ENCODE measurements around the gene ABCG1. TPM values are rescaled to one million over a fixed set of nuclear protein-coding genes. Genes with fewer than 3 reads are reported as not detected.
A peak's percentile ranks its signal among the peaks of the same experiment; 100 is the strongest.
"Not testable (repeated sequence)": the region's sequence is repeated elsewhere in the genome, so short reads cannot be mapped to it uniquely, and the experiment has no call there.

Gene ABCG1
- 76.9 and 156 TPM in 2 replicates for total RNA-seq

GRCh38 chr21:42218836-42219605, at the start of gene ABCG1:
ABCG1 (plus strand) TSS chr21:42219140; CDS start chr21:42219263, 123 bp downstream.
- DNase-seq (ENCODE audit: low read depth in 2 of 2) = peak; percentile 41 to 77

- DNase-seq (ENCODE audit: low read depth in 2 of 2) = no peak
Observed at GRCh38 chr21:42169758-42170157, 49.2 kb upstream of the ABCG1 start.

DNA sequence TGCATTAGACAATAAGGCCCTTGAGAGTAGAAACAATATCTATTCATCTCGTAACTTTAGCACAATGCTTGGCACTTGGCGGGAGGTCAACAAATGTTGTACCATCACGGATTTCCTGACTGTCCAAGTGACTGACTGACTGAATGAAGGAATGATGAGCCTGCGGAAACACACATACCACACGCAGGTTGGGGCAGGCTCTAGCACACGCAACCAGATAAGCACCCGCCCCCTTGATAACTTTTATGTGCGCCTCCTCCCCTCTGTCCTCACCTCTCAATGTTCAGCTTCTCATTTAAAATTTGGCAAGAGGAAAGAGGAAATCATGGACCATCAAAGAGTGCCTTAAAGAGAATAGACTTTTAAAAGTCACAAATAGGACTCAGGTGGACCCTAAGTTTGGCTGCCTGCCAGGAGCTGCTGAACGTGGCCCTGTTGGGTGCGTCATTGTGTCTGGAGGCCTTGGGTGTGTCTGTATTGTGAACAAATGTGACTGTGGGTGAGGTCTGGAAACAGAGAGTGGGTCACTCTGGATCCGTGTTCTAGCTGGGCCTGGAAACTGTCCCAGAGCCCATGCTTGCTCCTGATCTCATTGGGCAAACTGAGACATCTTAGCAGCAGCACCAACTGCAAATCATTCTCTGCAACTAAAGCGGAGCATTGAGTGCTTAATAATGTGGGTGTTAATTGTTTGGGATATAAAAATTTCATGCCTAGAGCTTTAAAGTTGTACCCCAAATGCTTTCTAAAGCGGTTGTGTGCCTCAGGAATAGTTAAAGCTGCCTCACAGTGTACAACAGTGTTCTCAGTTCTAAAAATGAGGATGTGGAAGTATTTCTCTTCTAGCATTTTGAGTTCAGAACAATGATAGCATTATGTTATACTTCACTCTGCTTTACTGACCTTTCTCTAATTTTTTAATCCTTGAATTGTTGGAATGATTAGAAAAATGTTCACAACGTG, 47.6 kb upstream of the ABCG1 start:
- DNase-seq (ENCODE audit: low read depth in 2 of 2) = peak; percentile 8 to 94

DNA sequence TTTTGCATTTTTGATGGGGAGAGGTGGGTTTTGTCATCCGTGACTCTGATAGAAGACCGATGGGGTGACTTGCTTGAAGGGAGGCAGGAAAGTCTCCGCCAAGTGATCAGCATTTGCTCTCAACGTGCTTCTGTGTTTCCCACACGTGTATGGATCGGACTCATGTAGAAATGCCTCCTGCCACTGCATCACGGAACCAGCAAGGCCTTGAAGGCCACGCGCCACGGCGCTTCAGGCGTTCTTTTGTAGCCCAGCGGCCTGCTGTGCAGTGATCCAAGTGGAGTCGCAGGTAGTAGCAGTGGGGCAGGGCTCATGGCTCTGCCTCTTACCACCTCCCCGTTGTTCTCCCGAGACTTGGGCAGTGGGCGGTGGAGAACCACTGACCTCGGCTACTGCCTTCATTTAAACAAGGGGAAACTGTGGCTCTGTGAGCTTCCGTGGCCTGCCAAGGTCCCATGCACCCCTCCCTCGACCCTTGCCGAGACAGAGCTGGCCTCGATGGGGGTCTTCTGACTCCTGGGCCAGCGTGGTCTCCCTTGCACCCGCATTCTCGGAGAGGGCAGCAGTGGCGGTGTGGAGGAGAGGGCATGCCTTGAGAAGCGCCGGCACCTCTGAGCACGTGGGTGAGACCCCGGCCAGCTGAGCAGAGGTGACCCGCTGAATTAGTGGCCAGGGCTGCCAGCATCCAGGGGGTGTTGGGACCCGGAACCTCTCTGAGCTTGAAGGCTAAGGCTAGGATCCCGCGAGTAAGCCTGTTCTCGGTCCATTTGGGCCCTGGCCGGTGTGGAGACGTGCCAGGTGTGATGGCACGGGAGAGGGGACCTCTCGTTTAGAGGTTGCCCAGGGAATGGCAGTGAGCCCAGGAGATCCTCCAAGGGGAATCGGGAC, 46.1 kb upstream of the ABCG1 start:
- DNase-seq (ENCODE audit: low read depth in 2 of 2) = no peak

GRCh38 chr21:42174173-42174572, 44.8 kb upstream of the ABCG1 start:
- DNase-seq (ENCODE audit: low read depth in 2 of 2) = no peak

- DNase-seq (ENCODE audit: low read depth in 2 of 2) = no peak
Observed at GRCh38 chr21:42175110-42175710, 43.7 kb upstream of the ABCG1 start.

DNA sequence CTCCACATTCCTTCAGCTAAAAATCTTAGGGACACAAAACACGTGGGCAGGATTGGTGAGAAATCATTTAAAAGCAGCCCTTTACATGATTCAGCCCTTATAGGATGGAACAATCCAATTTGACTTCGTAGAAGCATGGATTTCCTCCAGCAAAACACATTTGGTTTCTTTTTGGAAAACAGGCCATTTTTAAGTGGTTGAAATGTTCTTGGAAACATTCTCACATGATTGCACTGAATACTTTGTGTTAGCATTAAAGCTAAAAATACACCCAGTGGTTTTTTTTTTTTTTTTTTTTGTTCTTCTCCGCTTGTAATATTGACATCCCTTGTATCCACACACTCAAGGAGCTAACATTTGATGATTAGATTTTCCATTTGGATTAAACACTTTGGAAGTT, 42.1 kb upstream of the ABCG1 start:
- DNase-seq (ENCODE audit: low read depth in 2 of 2) = no peak

DNA sequence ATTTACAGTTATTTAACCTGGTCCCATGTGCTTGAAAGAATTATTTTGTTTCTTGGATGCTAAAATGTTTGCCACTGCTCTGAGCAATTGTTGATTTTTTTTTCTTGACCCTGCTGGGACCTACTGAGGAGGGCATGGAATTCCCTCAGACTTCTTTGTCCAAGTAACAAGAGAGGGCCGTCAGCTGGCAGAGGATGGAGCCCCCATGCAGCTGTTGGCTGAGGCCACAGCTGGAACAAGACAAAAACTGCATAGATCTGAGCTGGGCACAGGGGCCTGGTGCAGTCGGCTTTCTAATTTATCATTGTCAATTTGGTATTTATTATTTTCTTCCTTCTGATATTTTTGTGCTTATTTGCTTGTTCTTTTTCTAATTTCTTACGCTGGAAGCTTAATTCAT, 39.6 kb upstream of the ABCG1 start:
- no peak for DNase-seq (ENCODE audit: low read depth in 2 of 2)

- not testable (repeated sequence) for DNase-seq (ENCODE audit: low read depth in 2 of 2)
Observed at GRCh38 chr21:42180001-42180400, 38.9 kb upstream of the ABCG1 start.

- DNase-seq (ENCODE audit: low read depth in 2 of 2) = no peak
Observed at GRCh38 chr21:42182713-42183371, 36.1 kb upstream of the ABCG1 start.

- DNase-seq (ENCODE audit: low read depth in 2 of 2) = no peak
Observed at GRCh38 chr21:42183374-42184266, 35.3 kb upstream of the ABCG1 start.

DNA sequence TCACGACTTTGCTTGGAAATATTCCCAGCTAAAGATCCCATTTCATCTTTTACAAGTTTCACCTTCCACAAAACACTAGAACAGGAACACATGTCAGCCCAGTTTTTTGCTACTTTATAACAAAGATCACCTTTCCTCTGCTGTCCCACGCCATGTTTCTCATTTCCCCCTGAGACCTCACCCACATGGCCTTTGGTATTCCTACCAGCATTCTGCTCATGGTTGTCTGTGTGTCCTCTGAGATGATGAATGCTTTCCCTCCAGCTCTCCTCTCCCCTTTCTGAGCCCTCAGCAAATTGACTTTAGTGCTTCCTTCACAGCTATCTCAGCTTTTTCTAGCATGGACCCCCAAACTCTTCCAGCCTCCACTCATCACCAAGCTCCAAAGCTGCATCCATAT, 32.3 kb upstream of the ABCG1 start:
- no peak for DNase-seq (ENCODE audit: low read depth in 2 of 2)

DNA sequence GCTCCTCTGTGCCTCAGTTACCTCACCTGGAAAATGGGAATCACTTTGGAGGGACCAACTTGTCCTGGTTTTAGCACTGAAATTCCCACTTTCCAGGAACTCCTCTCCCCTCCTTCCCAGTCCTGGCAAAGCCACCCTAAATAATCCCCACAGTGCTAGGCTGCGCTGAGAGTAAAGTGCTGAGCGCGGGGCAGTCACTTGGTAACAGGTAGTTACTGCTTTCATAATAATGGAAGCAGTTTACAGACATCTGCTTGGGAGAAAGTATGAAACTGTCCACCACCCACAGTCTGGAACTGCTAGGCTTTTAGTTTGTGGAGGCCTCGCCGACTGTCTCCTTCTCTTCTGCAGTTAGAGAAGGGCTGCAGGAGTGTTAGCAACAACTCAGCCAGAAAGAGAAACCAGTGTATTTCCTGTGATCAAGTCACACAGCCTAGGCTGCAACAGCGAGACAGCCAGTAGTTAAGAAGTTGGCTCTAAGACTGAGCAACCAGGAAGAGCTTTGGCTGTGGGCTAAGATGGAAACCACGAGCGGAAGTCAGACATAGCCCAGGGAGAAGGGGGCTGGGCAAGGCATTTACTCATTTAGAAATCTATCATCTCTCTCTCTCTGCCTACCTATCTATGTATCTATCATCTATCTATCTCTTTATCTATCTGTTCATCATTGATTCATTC, 30.8 kb upstream of the ABCG1 start:
- DNase-seq (ENCODE audit: low read depth in 2 of 2) = peak in 1 of 2 donors; percentile 68

- DNase-seq (ENCODE audit: low read depth in 2 of 2) = no peak
Observed at GRCh38 chr21:42188663-42189062, 30.3 kb upstream of the ABCG1 start.

DNA sequence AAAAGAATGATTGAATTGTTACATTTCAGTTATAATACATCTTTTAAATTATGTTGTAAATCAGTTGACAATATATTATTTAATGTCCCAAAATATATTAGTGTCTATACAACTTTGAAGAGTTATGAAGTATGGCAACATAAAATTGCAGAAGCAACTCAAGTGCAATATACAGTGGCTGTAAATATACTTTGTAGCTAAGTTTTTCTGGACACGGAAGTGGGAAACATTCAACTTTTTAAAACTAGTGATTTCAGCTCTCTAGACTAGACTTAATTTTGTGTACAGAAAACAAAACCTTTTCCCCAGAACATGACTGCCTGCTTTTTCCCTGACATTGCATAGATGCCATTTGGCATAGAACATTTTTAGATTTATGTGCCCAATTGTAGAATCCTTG, 29.5 kb upstream of the ABCG1 start:
- no peak for DNase-seq (ENCODE audit: low read depth in 2 of 2)

- DNase-seq (ENCODE audit: low read depth in 2 of 2) = no peak
Observed at GRCh38 chr21:42189860-42190485, 29.0 kb upstream of the ABCG1 start.

DNA sequence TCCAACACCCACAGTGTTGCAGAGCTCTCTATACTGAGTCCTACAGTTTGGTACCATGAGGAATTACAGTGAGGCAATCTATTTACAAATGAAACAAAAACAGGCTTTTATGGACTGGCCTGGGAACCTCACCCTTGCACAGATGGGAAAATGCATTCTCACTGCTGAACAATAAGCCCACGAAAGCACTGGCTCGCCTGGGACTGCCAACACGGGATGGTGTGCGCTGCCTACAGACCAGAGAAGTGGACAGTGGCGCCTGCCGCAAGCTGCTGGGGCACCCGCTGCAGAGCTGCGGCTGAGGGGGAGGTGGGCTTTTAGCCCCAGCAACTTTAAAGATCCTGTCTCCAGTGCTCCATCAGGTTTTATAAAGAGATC, 28.5 kb upstream of the ABCG1 start:
- DNase-seq (ENCODE audit: low read depth in 2 of 2) = no peak

DNA sequence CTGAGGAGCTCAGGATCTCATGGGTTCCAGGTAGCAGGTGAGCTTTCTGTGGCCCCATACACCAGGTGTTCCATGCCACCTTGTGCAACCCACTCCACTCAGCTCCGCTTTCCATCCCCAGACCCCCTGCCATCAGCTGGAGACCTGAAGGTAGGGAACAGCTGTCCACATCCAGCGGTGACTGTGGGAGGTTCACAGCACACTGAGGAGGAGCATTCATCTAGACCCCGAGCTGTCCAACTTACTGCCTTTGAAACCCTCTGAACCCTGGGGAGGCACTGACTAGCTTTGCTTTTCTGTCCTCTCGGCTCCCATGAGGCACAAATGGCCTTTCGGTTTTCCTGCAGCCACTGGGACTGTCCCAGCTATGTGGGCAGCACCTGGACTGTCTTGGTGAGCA, 27.9 kb upstream of the ABCG1 start:
- DNase-seq (ENCODE audit: low read depth in 2 of 2) = no peak
